Tibial nerve (tissue), 4 donors: Measurements from ENCODE around the gene MARCHF3. TPM values are rescaled to one million over a fixed set of nuclear protein-coding genes. Genes with fewer than 3 reads are reported as not detected.

ENCODE experiments used
- DNase-seq, 2 donors: peaks; one replicate each; pipeline ENCODE4 v3.0.0-alpha.2; 2019; ENCODE audit warnings: low spot score in 2 of 2
- H3K27ac ChIP-seq, 4 donors: fragments of 200-600 bp; sonication (generic) in 3 of 4; one replicate each; pipeline ENCODE4 v1.5.1; 2017 to 2019; ENCODE audit warnings: mild to moderate bottlenecking in 1 of 4
- H3K27me3 ChIP-seq, 2 donors: fragments of 200-600 bp; sonication (generic) in 1 of 2; one replicate each; pipeline versions ENCODE4 v1.5.1 to v1.6.0; 2017 to 2019
- H3K36me3 ChIP-seq, 3 donors: fragments of 200-600 bp; sonication (generic); one replicate each; pipeline ENCODE4 v1.5.1; 2018 to 2019
- H3K4me1 ChIP-seq, 4 donors: fragments of 200-600 bp; sonication (generic) in 3 of 4; one replicate each; pipeline ENCODE4 v1.5.1; 2017 to 2019
- H3K4me3 ChIP-seq, 4 donors: fragments of 200-600 bp; sonication (generic) in 3 of 4; one replicate each; pipeline ENCODE4 v1.5.1; 2017 to 2019; ENCODE audit warnings: mild to moderate bottlenecking in 1 of 4, moderate library complexity in 1 of 4
- H3K9me3 ChIP-seq, 4 donors: fragments of 200-600 bp; sonication (generic) in 3 of 4; one replicate each; pipeline ENCODE4 v1.5.1; 2017 to 2019
- EP300 ChIP-seq, 2 donors: sonication (generic); formaldehyde crosslinking; IDR thresholded peaks; one replicate each; pipeline ENCODE4 v1.6.1; 2017; ENCODE audit warnings: antibody characterized with exemption in 2 of 2, mild to moderate bottlenecking in 1 of 2
- POLR2A ChIP-seq, 2 donors: fragments of 450-650 bp; IDR thresholded peaks; one replicate each; pipeline ENCODE4 v1.6.1; 2017; ENCODE audit warnings: antibody characterized with exemption in 2 of 2, mild to moderate bottlenecking in 2 of 2, moderate library complexity in 2 of 2
- WGBS, 2 donors: methylation state at CpG; one replicate each; pipeline ENCODE4 v1.1.5; 2018; 5-methylcytosine and 5-hydroxymethylcytosine counted together
- total RNA-seq, 4 donors: library from RNA; depleted of rRNA; stranded (reverse); fragments of >200 nt; gene quantifications; one replicate each; pipeline ENCODE4 v1.1.0, GENCODE V29; 2016
- TF ChIP-seq, protein P1 (sequence below), 5 experiments: fragments of 200-600 bp in 3 of 5; fragments of 450-650 bp in 2 of 5; sonication (generic) in 3 of 5; IDR thresholded peaks; one replicate each; pipeline ENCODE4 v1.5.1; 2016 to 2019; ENCODE audit warnings: antibody characterized with exemption in 5 of 5, mild to moderate bottlenecking in 3 of 5, moderate library complexity in 2 of 5

Gene MARCHF3
- total RNA-seq, 4 donors from 2014 or later = 1.8 to 8.7 (median 4.7) TPM

DNA sequence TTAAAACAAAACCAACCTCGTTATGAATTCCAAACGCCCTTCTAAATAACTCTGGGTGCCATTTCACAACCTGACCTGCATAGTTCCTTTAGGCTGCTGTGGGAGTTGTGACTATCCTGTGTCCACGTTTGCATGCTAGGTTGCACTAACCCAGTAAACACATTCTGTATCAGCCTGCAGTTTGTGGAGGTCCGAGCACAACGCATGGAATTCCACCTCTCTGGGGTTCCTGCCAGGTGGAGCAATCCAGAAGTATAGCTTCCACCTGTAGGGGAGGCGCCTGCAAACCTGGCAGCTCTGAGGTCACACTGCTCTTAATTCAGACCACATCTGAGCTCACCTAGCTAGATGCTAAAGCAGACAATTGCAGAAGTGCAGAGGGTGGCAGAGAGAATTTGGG, 57.2 kb downstream of the MARCHF3 start:
- Histone ChIP-seq H3K4me1 (peaks cover 0 to 18% (median 4%) of the 10 kb centered on the region in 4 donors), H3K9me3 (no peaks in the 10 kb centered on the region), H3K4me3 (no peak overlapping the region), H3K27me3 (no peaks in the 10 kb centered on the region), H3K36me3 (no peaks in the 10 kb centered on the region), H3K27ac (no peak overlapping the region)
- 82 to 87% methylated on average over 6 of the region's 6 CpGs for WGBS, 2 donors
- no peak for TF ChIP-seq EP300 (IDR thresholded peaks at IDR 0.05)
- TF ChIP-seq, protein P1, sequence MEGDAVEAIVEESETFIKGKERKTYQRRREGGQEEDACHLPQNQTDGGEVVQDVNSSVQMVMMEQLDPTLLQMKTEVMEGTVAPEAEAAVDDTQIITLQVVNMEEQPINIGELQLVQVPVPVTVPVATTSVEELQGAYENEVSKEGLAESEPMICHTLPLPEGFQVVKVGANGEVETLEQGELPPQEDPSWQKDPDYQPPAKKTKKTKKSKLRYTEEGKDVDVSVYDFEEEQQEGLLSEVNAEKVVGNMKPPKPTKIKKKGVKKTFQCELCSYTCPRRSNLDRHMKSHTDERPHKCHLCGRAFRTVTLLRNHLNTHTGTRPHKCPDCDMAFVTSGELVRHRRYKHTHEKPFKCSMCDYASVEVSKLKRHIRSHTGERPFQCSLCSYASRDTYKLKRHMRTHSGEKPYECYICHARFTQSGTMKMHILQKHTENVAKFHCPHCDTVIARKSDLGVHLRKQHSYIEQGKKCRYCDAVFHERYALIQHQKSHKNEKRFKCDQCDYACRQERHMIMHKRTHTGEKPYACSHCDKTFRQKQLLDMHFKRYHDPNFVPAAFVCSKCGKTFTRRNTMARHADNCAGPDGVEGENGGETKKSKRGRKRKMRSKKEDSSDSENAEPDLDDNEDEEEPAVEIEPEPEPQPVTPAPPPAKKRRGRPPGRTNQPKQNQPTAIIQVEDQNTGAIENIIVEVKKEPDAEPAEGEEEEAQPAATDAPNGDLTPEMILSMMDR (IDR thresholded peaks at IDR 0.05) = no peak
- no peak for TF ChIP-seq POLR2A (IDR thresholded peaks at IDR 0.05)
- no peak for DNase-seq

DNA sequence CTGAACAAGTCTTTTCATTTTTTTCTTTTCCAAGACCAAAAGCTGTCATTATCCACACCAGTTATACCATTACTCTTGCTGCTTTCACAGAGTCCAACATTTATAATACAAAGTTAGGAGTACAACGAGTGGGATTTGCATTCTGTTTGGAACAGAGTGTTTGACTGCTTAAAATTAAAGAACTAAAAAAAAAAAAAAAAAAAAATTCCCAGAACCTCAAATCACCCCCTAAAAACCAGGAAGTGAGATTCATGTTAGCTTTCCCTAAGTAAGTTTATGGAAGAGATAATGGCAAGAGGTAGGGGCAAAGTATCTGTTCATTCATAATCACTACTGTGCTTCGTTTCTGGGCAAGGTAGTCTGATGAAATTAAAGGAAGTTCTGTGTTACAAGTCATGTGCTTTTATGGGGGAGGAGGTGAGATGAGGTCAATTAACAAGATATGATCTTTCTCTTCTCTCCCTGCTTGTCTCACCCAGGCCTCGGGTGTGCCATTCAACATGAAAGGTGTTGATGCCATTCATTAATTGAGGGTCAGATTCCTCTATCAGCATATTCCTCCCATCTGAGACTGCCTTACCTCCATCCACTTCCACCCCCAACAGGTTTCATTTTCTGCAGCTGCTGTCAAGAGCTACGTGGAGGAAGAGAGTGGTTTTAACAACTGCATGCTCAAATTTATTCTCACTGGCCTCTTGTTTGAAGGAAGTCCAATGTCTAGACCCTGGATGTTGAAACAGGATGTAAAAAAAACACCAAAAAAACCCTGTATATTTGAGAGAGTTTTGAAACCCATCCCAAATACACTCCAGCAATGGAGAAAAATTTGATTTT, 58.1 kb downstream of the MARCHF3 start:
- 59 to 64% methylated on average over 4 of the region's 4 CpGs for WGBS, 2 donors
- Histone ChIP-seq H3K9me3 (no peaks in the 10 kb centered on the region), H3K4me1 (peaks cover 0 to 18% (median 4%) of the 10 kb centered on the region in 4 donors), H3K36me3 (no peaks in the 10 kb centered on the region), H3K27ac (no peak overlapping the region), H3K4me3 (no peak overlapping the region), H3K27me3 (no peaks in the 10 kb centered on the region)
- no peak for TF ChIP-seq EP300 (IDR thresholded peaks at IDR 0.05)
- no peak for TF ChIP-seq POLR2A (IDR thresholded peaks at IDR 0.05)
- TF ChIP-seq, protein P1 (IDR thresholded peaks at IDR 0.05) = no peak
- DNase-seq = no peak

DNA sequence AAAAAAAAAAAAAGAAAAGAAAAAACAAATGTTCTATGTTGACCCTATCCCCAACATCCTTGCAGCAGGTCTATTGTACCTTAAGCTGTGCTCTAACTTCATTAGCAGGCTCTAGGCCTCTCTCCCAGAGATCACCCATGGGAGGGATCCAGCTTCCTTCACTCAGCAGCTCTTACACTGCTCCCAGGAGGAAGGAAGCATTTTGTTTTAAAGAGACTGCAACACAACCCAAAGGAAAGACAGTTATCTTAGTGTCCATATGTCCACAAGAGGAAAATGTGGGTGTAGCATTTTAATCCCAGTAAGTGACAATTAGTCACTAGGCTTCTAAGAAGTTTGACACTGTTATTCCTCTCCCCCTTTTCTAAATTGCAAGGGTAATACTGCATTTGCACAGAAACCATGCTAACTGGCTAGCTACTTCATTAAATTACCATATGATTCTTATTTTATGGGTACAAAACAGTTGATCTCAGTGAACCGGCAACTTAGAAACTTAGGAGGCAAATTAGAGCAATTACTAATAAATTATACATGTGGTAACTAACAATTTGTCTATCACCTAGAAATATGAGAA, 58.8 kb downstream of the MARCHF3 start:
- H3K27me3 ChIP-seq = no peaks in the 10 kb centered on the region
- WGBS, 2 donors = 92 to 93% methylated on average over 1 of the region's 1 CpG
- H3K4me3 ChIP-seq = no peak overlapping the region
- no peaks in the 10 kb centered on the region for H3K36me3 ChIP-seq
- H3K4me1 ChIP-seq = peaks cover 0 to 18% (median 4%) of the 10 kb centered on the region in 4 donors
- no peaks in the 10 kb centered on the region for H3K9me3 ChIP-seq
- DNase-seq = no peak
- no peak overlapping the region for H3K27ac ChIP-seq
- TF ChIP-seq EP300 (IDR thresholded peaks at IDR 0.05) = no peak
- no peak for TF ChIP-seq POLR2A (IDR thresholded peaks at IDR 0.05)
- TF ChIP-seq, protein P1 (IDR thresholded peaks at IDR 0.05) = no peak

DNA sequence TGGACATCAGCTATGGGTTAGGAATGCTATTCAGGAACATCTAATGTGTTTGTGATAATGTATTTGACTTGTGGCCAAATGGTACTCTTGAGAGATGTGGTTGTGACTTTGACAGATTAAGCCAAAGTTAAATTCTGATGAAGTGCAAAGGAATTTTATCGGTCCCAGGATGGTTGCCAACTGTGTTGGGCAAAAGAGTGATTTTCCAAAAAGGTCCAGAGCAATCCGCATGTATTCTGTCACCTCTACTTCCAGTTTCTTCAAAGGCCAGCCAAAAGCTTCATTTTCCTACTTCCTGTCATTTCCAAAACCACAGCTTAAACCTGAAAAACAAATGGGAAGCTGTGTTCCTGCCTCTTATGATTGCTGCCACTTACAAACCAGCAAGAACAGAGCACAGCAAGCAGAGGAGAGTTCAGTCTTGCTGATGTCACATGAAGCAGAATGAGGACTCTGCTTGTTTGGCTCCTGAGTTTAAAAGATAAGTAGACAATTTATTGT, 59.8 kb downstream of the MARCHF3 start:
- Histone ChIP-seq H3K27me3 (no peaks in the 10 kb centered on the region), H3K9me3 (no peaks in the 10 kb centered on the region), H3K36me3 (no peaks in the 10 kb centered on the region), H3K27ac (no peak overlapping the region), H3K4me3 (no peak overlapping the region), H3K4me1 (peaks cover 0 to 18% (median 4%) of the 10 kb centered on the region in 4 donors)
- WGBS, 2 donors = 34 to 43% methylated on average over 2 of the region's 2 CpGs
- DNase-seq = no peak
- no peak for TF ChIP-seq POLR2A (IDR thresholded peaks at IDR 0.05)
- peak in 1 of 2 donors; percentile 50 for TF ChIP-seq EP300 (IDR thresholded peaks at IDR 0.05)

DNA sequence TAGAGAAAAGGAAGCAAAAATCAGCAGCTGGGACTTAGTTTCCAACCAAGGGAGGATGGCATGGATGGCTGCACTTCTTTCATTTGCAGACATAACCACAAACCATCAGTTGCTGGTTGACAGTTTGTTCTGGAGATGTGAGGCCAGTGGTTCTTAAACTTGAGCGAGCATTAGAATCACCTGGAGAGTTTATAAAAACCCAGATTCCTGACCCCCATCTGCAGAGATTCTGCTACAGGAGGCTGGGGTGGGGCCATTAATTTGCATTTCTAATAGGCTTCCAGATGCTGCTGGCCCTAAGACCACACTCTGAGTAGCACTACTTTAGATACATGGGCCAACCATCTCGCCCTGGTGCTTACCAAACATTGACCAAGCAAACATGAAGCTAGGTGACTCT, 60.8 kb downstream of the MARCHF3 start:
- DNase-seq = no peak
- Histone ChIP-seq H3K27ac (no peak overlapping the region), H3K9me3 (no peaks in the 10 kb centered on the region), H3K27me3 (no peaks in the 10 kb centered on the region), H3K4me1 (peaks cover 0 to 18% (median 4%) of the 10 kb centered on the region in 4 donors), H3K4me3 (no peak overlapping the region), H3K36me3 (no peaks in the 10 kb centered on the region)
- 94% methylated on average over 2 of the region's 2 CpGs for WGBS, 2 donors
- TF ChIP-seq POLR2A (IDR thresholded peaks at IDR 0.05) (no peak), EP300 (IDR thresholded peaks at IDR 0.05) (no peak)
- TF ChIP-seq, protein P1 (IDR thresholded peaks at IDR 0.05) = no peak
